ENCODE results near the gene WDR18. TPM values are rescaled to one million over a fixed set of nuclear protein-coding genes. Genes with fewer than 3 reads are reported as not detected.

The WDR18 gene
- total RNA-seq, 1 donor from 2014 or later, result 105 TPM

DNA sequence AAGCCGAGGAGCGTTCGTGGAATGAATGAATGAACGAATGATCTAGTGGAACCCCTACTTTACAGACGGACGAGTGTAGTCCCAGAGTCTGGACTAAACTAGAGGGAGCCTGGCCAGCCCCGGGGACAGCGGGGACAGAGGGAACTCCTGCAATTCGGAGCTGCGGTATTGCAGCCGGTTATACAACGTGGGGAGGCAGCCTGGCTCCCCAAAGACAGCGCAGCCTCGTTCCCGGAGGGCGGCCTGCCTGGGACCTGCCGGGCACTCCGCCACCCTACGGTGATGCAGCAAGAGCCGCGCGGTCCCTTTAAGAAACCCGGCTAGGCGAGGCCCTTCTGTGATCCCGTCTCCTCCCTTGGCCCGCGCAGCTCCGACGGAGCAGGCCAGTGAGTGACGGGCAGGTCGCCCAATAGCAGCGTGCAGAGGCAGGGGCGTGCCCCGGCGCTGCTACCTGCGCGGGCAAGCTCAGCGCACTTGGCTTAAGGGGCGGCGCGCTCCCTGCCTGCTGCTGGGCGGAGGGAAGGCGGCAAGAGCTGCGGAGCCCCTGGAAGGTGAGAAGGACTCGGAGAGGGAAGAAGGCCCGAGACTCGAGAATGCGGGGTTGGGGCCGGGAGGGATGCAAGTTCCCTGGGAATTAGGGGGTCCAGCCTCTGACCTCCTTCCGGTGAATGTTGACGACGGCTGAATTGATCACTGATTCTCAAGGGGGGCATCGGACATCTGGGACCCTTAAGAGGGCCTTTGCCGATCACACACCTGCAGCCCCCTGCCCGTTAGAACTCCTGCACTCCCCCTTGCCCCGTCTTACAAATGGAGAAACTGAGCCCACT is 55.7 kb downstream of the WDR18 start, which contains the start of gene ABCA7:
ABCA7 (plus strand) TSS at position 462 of the 830 bp plus-strand sequence. CDS start 1,255 bp downstream, outside the sequence.
- peaks cover 21% of the 10 kb centered on the region for H3K36me3 Mint-ChIP-seq (ENCODE audit: low read depth)
- no peaks in the 10 kb centered on the region for H3K27me3 Mint-ChIP-seq (ENCODE audit: insufficient read depth)
- H3K27ac Mint-ChIP-seq, result peak within 1 kb of the TSS; percentile 86
- intact Hi-C loops (cut with micrococcal nuclease), result loop anchor here (1.0 to 2.0 kb wide), 4 partner anchors 19 to 63 kb away; partner anchors contain the start of genes GPX4, RNU6-2 and TMEM259
- peaks cover 51% of the 10 kb centered on the region for H3K4me1 Mint-ChIP-seq (ENCODE audit: low read depth)
- DNase-seq (ENCODE audit: low spot score), result peak; percentile 100
- peak within 1 kb of the TSS; percentile 97 for H3K4me3 Mint-ChIP-seq
- H3K9me3 Mint-ChIP-seq, result no peaks in the 10 kb centered on the region

DNA sequence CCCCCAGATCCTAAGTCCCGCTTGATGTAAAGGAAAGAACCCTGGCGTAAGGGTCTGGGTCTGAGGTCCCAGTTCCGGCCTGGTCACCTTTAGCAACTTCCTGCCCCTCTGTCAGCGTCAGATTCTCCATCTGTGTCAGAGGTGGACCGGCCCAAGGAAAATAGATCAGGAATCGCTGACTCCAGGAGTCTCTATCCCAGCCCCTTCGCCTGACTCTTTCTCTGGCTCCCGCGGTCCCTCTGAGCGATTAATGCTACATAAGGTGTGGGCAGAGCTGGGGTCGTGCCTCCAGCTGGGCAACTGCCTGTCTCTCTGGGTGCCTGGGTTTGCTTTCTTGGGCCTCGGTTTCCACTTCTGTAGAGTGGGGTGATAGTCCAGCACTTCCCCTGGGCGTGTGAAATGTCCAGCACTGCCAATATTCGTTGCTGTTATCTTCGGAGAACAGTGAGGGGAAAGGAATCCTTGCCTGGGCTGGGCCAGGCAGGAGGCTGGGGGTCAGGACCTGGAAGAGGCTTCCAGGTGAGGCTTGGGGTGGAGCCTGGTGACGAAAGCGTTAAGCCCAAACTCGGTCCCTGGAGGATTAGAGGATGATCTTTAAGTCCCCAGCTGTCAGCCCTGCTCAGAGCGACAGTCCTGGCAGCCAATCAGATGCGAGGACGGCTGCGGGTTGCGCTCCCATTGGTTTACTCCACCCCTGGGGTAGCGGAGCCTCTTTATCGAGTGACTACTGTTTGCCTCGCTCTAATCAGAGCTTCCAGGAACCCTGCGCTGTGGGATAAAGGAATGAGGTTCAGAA is 56.5 kb downstream of the WDR18 start:
- no peaks in the 10 kb centered on the region for H3K9me3 Mint-ChIP-seq
- H3K27ac Mint-ChIP-seq, result peak overlapping the region; percentile 86
- H3K4me3 Mint-ChIP-seq, result peak overlapping the region; percentile 97
- DNase-seq (ENCODE audit: low spot score), result peak; percentile 90
- no peaks in the 10 kb centered on the region for H3K27me3 Mint-ChIP-seq (ENCODE audit: insufficient read depth)
- H3K36me3 Mint-ChIP-seq (ENCODE audit: low read depth), result peaks cover 22% of the 10 kb centered on the region
- H3K4me1 Mint-ChIP-seq (ENCODE audit: low read depth), result peaks cover 47% of the 10 kb centered on the region
- intact Hi-C loops (cut with micrococcal nuclease), result loop anchor here (1.0 to 2.0 kb wide), 3 partner anchors 19 to 62 kb away; partner anchors contain the start of genes GPX4, RNU6-2 and TMEM259

DNA sequence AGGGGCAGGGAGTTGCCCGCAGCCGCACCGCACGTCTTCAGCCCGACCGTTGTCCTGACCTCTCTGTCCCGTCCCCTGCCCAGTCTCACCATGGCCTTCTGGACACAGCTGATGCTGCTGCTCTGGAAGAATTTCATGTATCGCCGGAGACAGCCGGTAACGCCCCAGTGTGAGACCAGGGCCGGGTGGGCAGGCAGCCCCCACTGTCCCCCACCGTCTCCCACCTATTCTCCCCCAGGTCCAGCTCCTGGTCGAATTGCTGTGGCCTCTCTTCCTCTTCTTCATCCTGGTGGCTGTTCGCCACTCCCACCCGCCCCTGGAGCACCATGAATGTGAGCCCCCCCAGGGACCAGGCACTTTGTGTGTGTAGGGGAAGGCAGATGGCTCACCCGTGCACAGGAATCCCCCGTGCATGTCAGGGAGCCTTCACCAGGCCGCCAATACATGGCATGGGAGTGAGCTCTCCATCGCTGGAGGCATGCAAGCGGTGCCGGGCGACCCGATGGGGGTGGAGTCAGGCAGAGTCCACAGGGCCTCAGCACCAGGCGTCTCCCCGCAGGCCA is 57.2 kb downstream of the WDR18 start:
- H3K36me3 Mint-ChIP-seq (ENCODE audit: low read depth), result peaks cover 18% of the 10 kb centered on the region
- H3K27me3 Mint-ChIP-seq (ENCODE audit: insufficient read depth), result no peaks in the 10 kb centered on the region
- H3K4me3 Mint-ChIP-seq, result peak overlapping the region; percentile 97
- intact Hi-C loops (cut with micrococcal nuclease), result loop anchor here (2.0 kb wide), 1 partner anchor 61 kb away; the partner anchor contains the start of gene GPX4
- DNase-seq (ENCODE audit: low spot score), result no peak
- peaks cover 43% of the 10 kb centered on the region for H3K4me1 Mint-ChIP-seq (ENCODE audit: low read depth)
- no peaks in the 10 kb centered on the region for H3K9me3 Mint-ChIP-seq
- H3K27ac Mint-ChIP-seq, result no peak overlapping the region

DNA sequence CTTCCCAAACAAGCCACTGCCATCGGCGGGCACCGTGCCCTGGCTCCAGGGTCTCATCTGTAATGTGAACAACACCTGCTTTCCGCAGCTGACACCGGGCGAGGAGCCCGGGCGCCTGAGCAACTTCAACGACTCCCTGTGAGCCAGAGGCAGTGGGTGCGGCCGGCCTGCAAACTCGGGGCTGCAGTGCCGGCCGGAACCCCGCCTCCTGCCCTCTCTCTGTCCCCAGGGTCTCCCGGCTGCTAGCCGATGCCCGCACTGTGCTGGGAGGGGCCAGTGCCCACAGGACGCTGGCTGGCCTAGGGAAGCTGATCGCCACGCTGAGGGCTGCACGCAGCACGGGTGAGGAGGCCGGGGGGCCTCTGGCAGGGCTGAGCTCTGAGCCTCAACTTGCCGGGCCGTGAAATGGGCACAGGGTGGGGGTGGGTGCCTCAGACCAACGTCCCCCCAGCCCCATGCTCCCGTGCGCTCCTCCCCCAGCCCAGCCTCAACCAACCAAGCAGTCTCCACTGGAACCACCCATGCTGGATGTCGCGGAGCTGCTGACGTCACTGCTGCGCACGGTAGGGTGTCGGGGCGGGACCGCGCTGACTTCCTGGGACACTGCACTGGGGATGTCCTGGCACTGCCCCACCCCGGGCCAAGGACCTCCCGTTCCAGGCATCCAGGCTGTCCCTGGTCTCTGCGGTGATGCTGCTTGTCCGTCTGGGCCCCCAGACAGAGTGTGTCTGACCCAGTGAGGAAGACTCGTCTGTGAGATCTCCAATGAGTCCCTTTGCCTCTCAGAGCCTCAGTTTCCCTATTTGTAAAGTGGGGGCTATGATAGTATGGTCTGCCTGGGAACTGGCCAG is 57.9 kb downstream of the WDR18 start:
- Mint-ChIP-seq H3K27me3 (ENCODE audit: insufficient read depth) (no peaks in the 10 kb centered on the region), H3K36me3 (ENCODE audit: low read depth) (peaks cover 16% of the 10 kb centered on the region), H3K4me1 (ENCODE audit: low read depth) (peaks cover 43% of the 10 kb centered on the region), H3K27ac (no peak overlapping the region), H3K4me3 (no peak overlapping the region), H3K9me3 (no peaks in the 10 kb centered on the region)
- no peak for DNase-seq (ENCODE audit: low spot score)
- intact Hi-C loops (cut with micrococcal nuclease), result loop anchor here (2.0 kb wide), 1 partner anchor 61 kb away; the partner anchor contains the start of gene GPX4

DNA sequence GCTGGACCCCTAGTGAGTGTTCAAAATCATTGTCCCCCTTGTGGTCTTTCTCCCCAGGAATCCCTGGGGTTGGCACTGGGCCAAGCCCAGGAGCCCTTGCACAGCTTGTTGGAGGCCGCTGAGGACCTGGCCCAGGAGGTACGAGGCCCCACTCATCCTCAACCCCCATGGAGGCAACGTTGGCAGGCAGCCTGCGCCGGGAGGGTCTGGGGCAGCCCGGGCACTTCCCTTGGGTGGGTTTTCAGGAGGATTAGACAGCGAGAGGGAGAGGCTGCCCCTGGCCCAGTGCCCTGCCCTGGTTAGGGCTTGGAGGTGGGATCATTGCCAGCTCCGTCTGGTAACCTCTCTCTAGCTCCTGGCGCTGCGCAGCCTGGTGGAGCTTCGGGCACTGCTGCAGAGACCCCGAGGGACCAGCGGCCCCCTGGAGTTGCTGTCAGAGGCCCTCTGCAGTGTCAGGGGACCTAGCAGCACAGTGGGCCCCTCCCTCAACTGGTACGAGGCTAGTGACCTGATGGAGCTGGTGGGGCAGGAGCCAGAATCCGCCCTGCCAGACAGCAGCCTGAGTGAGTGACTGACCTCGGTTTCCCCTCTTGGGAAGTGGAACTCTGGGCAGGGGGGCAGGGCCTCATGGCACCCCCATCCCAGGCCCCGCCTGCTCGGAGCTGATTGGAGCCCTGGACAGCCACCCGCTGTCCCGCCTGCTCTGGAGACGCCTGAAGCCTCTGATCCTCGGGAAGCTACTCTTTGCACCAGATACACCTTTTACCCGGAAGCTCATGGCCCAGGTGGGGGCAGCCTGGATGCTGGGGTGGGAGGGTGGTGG is 58.8 kb downstream of the WDR18 start:
- Mint-ChIP-seq H3K4me1 (ENCODE audit: low read depth) (peaks cover 36% of the 10 kb centered on the region), H3K27ac (no peak overlapping the region), H3K36me3 (ENCODE audit: low read depth) (peaks cover 11% of the 10 kb centered on the region), H3K27me3 (ENCODE audit: insufficient read depth) (no peaks in the 10 kb centered on the region), H3K9me3 (no peaks in the 10 kb centered on the region), H3K4me3 (no peak overlapping the region)
- intact Hi-C loops (cut with micrococcal nuclease), result no loop called here
- no peak for DNase-seq (ENCODE audit: low spot score)

Other genes starting within 250 kb of the WDR18 start
- not detected in 2 replicates for gene MISP, start 233.2 kb upstream of the WDR18 start, total RNA-seq
- gene PTBP1, start 186.9 kb upstream of the WDR18 start, total RNA-seq, result 735 and 829 TPM in 2 replicates
- not detected in 2 replicates for gene PLPPR3, start 162.4 kb upstream of the WDR18 start, total RNA-seq
- gene AZU1, start 156.5 kb upstream of the WDR18 start, total RNA-seq, result not detected in 2 replicates
- gene PRTN3, start 143.3 kb upstream of the WDR18 start, total RNA-seq, result not detected in 2 replicates
- gene ELANE, start 132.0 kb upstream of the WDR18 start, total RNA-seq, result not detected in 2 replicates
- 0.91 and 1.2 TPM in 2 replicates for gene CFD, start 124.7 kb upstream of the WDR18 start, total RNA-seq
- 62.1 and 62.5 TPM in 2 replicates for gene MED16, start 91.2 kb upstream of the WDR18 start, total RNA-seq
- not detected in 2 replicates for gene RNU6-9, start 90.9 kb upstream of the WDR18 start, total RNA-seq
- 94.3 and 96.4 TPM in 2 replicates for gene R3HDM4, start 71.1 kb upstream of the WDR18 start, total RNA-seq
- 6.8 and 8.9 TPM in 2 replicates for gene KISS1R, start 67.0 kb upstream of the WDR18 start, total RNA-seq
- 32.5 and 35.0 TPM in 2 replicates for gene ARID3A, start 58.3 kb upstream of the WDR18 start, total RNA-seq
- gene GRIN3B, start 16.1 kb downstream of the WDR18 start, total RNA-seq, result not detected in 2 replicates
- gene TMEM259, start 36.8 kb downstream of the WDR18 start, total RNA-seq, result 162 and 170 TPM in 2 replicates
- gene RNU6-2, start 37.2 kb downstream of the WDR18 start, total RNA-seq, result not detected in 2 replicates
- gene CNN2, start 42.3 kb downstream of the WDR18 start, total RNA-seq, result 112 and 114 TPM in 2 replicates
- 15.8 and 18.3 TPM in 2 replicates for gene ABCA7, start 55.8 kb downstream of the WDR18 start, total RNA-seq
- gene ARHGAP45, start 82.8 kb downstream of the WDR18 start, total RNA-seq, result 201 and 202 TPM in 2 replicates
- gene POLR2E, start 111.0 kb downstream of the WDR18 start, total RNA-seq, result 265 and 282 TPM in 2 replicates
- gene GPX4, start 119.6 kb downstream of the WDR18 start, total RNA-seq, result 236 and 241 TPM in 2 replicates
- 95.5 and 96.9 TPM in 2 replicates for gene SBNO2, start 189.9 kb downstream of the WDR18 start, total RNA-seq
- 69.6 and 71.3 TPM in 2 replicates for gene STK11, start 221.4 kb downstream of the WDR18 start, total RNA-seq

Data from activated T-helper 1 cell treated with anti-CD3 and anti-CD28 coated beads, Interleukin-12 subunit alpha, Interleukin-12 subunit beta, Interleukin-2, Interleukin-4 antibody, amounts not matched to agents 30 ng/mL and 10 ng/mL and 1 ng/mL, durations not matched to agents 14 hours and 24 hours and 36 hours (primary cell).